Stimulated activated CD4-positive, alpha-beta T cell treated with anti-CD3 and anti-CD28 coated beads, Interleukin-15, amount 100 ng/mL, for 1 hour (primary cell): ENCODE results near the gene TENM4.
"Not testable (repeated sequence)": the region's sequence is repeated elsewhere in the genome, so short reads cannot be mapped to it uniquely, and the experiment has no call there.

Experiments used
- DNase-seq, 2 donors: peaks; one replicate each; pipeline ENCODE4 v3.0.0-alpha.2; 2020; ENCODE audit warnings: low read depth in 1 of 2, low spot score in 1 of 2

TENM4 gene

GRCh38 chr11:78920329-78920728, 520.5 kb downstream of the TENM4 start:
- no peak for DNase-seq

GRCh38 chr11:78916759-78917158, 524.1 kb downstream of the TENM4 start:
- DNase-seq: no peak

GRCh38 chr11:78914503-78914902, 526.3 kb downstream of the TENM4 start:
- DNase-seq: no peak

GRCh38 chr11:78912778-78913177, 528.1 kb downstream of the TENM4 start:
- no peak for DNase-seq

GRCh38 chr11:78910322-78910721, 530.5 kb downstream of the TENM4 start:
- no peak for DNase-seq

GRCh38 chr11:78909386-78909785, 531.4 kb downstream of the TENM4 start:
- no peak for DNase-seq

GRCh38 chr11:78907636-78908035, 533.2 kb downstream of the TENM4 start:
- no peak for DNase-seq

GRCh38 chr11:78906566-78906965, 534.3 kb downstream of the TENM4 start:
- no peak for DNase-seq

- DNase-seq: no peak
Observed at GRCh38 chr11:78905756-78906155, 535.1 kb downstream of the TENM4 start.

GRCh38 chr11:78902771-78903507, 537.9 kb downstream of the TENM4 start:
- DNase-seq: no peak

- no peak for DNase-seq
Observed at GRCh38 chr11:78901831-78902230, 539.0 kb downstream of the TENM4 start.

- no peak for DNase-seq
Observed at GRCh38 chr11:78898266-78898775, 542.5 kb downstream of the TENM4 start.

GRCh38 chr11:78893996-78894395, 546.8 kb downstream of the TENM4 start:
- DNase-seq: no peak

- DNase-seq: no peak
Observed at GRCh38 chr11:78889698-78890097, 551.1 kb downstream of the TENM4 start.

GRCh38 chr11:78886616-78887015, 554.2 kb downstream of the TENM4 start:
- no peak for DNase-seq

- no peak for DNase-seq
Observed at GRCh38 chr11:78884761-78885160, 556.1 kb downstream of the TENM4 start.

GRCh38 chr11:78883506-78883905, 557.3 kb downstream of the TENM4 start:
- DNase-seq: no peak

GRCh38 chr11:78879094-78879980, 561.5 kb downstream of the TENM4 start:
- DNase-seq: not testable (repeated sequence)

- no peak for DNase-seq
Observed at GRCh38 chr11:78878631-78879030, 562.2 kb downstream of the TENM4 start.

GRCh38 chr11:78876676-78877075, 564.2 kb downstream of the TENM4 start:
- no peak for DNase-seq

- DNase-seq: no peak
Observed at GRCh38 chr11:78870655-78871054, 570.2 kb downstream of the TENM4 start.

- no peak for DNase-seq
Observed at GRCh38 chr11:78869293-78869692, 571.5 kb downstream of the TENM4 start.
